HG02884 (cell line): ENCODE results near the gene IFNLR1.

ENCODE experiments used
- ATAC-seq: cut with Tn5 transposase; IDR thresholded peaks from one replicate; pipeline ENCODE4 v1.9.1; 2021; ENCODE audit warnings: mild to moderate bottlenecking, moderate library complexity; ENCODE audit not compliant: unreplicated experiment

The IFNLR1 gene

GRCh38 chr1:24206516-24207394 lies 19.7 kb upstream of the IFNLR1 start:
- no peak for ATAC-seq

GRCh38 chr1:24206083-24206464 lies 19.0 kb upstream of the IFNLR1 start:
- ATAC-seq: no peak

GRCh38 chr1:24205345-24206082 lies 18.4 kb upstream of the IFNLR1 start:
- ATAC-seq: no peak

GRCh38 chr1:24204116-24204515 lies 17.0 kb upstream of the IFNLR1 start:
- no peak for ATAC-seq

GRCh38 chr1:24203404-24203803 lies 16.3 kb upstream of the IFNLR1 start:
- no peak for ATAC-seq

- no peak for ATAC-seq
Observed at GRCh38 chr1:24202987-24203386, 15.9 kb upstream of the IFNLR1 start.

GRCh38 chr1:24202556-24202955 lies 15.5 kb upstream of the IFNLR1 start:
- no peak for ATAC-seq

- ATAC-seq: no peak
Observed at GRCh38 chr1:24201941-24202440, 14.9 kb upstream of the IFNLR1 start.

- no peak for ATAC-seq
Observed at GRCh38 chr1:24199291-24199900, 12.3 kb upstream of the IFNLR1 start.

GRCh38 chr1:24198766-24199165 lies 11.7 kb upstream of the IFNLR1 start:
- ATAC-seq: no peak

GRCh38 chr1:24195874-24196273 lies 8.8 kb upstream of the IFNLR1 start:
- ATAC-seq: no peak

- ATAC-seq: no peak
Observed at GRCh38 chr1:24195136-24195535, 8.0 kb upstream of the IFNLR1 start.

- ATAC-seq: no peak
Observed at GRCh38 chr1:24193046-24193445, 6.0 kb upstream of the IFNLR1 start.

- no peak for ATAC-seq
Observed at GRCh38 chr1:24191860-24192259, 4.8 kb upstream of the IFNLR1 start.

GRCh38 chr1:24190983-24191461 lies 3.9 kb upstream of the IFNLR1 start:
- peak; percentile 51 for ATAC-seq

GRCh38 chr1:24189528-24189927 lies 2.4 kb upstream of the IFNLR1 start:
- ATAC-seq: no peak

- ATAC-seq: no peak
Observed at GRCh38 chr1:24186711-24186992, 437 bp downstream of the IFNLR1 start.

GRCh38 chr1:24186031-24186710 lies 918 bp downstream of the IFNLR1 start:
- ATAC-seq: no peak

- no peak for ATAC-seq
Observed at GRCh38 chr1:24185076-24185475, 2.0 kb downstream of the IFNLR1 start.

- ATAC-seq: no peak
Observed at GRCh38 chr1:24182061-24182460, 5.0 kb downstream of the IFNLR1 start.

- ATAC-seq: no peak
Observed at GRCh38 chr1:24181619-24182018, 5.5 kb downstream of the IFNLR1 start.
